Epithelial cell of prostate (primary cell): Measurements from ENCODE around the gene SMC2.

ENCODE experiments used
- DNase-seq: peaks from one replicate; pipeline ENCODE4 v3.0.0-alpha.2; 2011; ENCODE audit warnings: low read depth, low spot score
- H3K27ac ChIP-seq: fragments of 450-650 bp; 2 replicates; pipeline ENCODE4 v1.5.1; 2017; ENCODE audit warnings: mild to moderate bottlenecking

Gene SMC2

GRCh38 chr9:104099630-104100029 is 5.5 kb downstream of the SMC2 start:
- no peak for DNase-seq
- no peak overlapping the region for H3K27ac ChIP-seq

- no peak for DNase-seq
- no peak overlapping the region for H3K27ac ChIP-seq
Measured at GRCh38 chr9:104104360-104104759, 10.3 kb downstream of the SMC2 start.

DNA sequence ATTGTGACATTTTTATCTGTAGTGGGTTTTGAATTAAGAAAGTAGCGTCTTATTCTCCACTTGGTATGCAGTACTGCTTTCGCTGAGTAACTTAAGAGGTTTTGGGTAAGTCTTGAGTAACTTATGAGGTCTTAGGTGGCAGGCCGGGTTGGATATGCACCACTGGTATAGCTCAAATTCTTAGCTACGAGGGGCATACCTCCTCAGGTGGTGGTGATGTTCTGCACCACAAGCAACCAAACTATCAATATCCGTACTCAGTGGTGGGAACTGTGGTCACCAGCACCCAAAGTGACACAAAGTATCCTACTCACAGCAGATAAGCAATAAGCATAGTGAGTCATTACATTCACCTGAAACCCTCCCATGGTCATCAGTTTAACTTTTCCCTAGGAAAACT is 13.7 kb downstream of the SMC2 start:
- no peak overlapping the region for H3K27ac ChIP-seq
- DNase-seq, result no peak

- H3K27ac ChIP-seq, result no peak overlapping the region
- DNase-seq, result no peak
Measured at GRCh38 chr9:104108315-104108714, 14.2 kb downstream of the SMC2 start.

GRCh38 chr9:104110509-104110908 is 16.4 kb downstream of the SMC2 start:
- DNase-seq, result no peak
- H3K27ac ChIP-seq, result no peak overlapping the region

GRCh38 chr9:104118916-104119315 is 24.8 kb downstream of the SMC2 start:
- no peak for DNase-seq
- no peak overlapping the region for H3K27ac ChIP-seq

DNA sequence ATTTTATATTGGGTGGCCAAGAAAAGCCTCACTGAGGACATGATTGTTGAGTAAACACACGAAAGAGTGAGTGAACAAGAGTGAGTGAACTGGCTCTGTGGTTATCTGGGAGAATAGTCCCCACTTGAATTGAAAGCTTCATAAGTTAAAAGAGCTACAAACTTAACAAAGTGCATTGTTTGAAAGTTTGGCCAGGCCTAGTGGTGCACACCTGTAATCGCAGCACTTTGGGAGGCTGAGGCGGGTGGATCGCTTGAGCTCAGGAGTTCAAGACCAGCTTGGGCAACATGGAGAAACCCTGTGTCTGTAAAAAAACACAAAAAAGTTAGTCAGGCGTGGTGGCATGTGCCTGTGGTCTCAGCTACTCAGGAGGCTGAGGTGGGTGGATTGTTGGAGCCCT is 26.9 kb downstream of the SMC2 start:
- DNase-seq, result no peak
- no peak overlapping the region for H3K27ac ChIP-seq

- DNase-seq, result no peak
- no peak overlapping the region for H3K27ac ChIP-seq
Measured at GRCh38 chr9:104138243-104138868, 44.2 kb downstream of the SMC2 start.

DNA sequence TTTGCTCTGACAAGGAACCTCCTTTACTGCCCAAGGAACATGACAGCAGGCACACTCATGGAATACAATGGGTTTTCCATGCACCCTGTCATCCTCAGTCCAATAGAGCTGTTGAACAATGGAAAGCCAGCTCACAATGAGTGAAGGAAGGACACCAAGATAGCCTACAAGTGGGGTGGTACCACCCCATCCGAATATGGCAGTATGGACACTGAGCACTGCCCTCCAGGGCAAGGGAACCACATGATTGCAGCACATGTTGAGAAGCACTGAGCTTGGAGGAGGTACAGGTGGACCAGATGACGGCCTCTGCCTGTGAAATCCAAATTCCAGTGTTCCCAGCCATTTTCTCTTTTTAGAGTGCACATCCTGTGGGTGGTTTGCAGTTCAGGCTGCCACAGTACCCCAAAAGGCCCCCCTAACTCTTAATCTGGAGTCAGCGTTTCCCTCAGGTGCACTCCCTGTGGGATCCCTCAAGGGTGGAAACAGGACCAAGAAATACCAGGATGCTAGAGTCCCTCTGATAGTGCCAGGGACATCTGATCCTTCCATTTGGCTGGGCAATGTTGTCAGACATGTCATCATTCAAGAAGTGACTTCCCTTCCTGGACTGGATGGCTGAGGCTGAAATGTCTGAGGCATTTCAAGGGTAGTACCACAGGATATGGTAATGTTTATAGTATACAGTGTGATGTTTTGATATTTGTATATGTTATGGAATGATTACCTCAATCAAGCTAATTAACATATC is 48.9 kb downstream of the SMC2 start:
- H3K27ac ChIP-seq, result no peak overlapping the region
- no peak for DNase-seq

- H3K27ac ChIP-seq, result no peak overlapping the region
- DNase-seq, result no peak
Measured at GRCh38 chr9:104143550-104143910, 49.4 kb downstream of the SMC2 start.

DNA sequence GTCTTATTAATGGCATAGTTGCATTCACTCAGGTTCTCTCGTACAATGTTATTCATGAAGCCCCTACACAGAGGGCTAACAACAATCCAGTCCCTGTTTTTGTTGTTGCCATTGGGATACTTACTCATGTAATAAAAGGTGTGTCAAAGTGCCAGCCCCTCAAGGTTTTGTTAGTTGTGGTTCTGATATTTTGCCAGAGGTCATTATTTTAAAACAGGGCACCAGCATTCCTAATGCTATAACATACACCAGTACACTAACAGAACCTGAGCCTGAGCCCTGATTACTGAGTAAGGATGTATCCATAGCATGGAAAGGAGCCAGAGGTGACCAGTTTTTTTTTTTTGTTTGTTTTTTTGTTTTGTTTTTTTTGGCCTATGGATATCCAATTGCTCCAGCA is 50.2 kb downstream of the SMC2 start:
- DNase-seq, result no peak
- no peak overlapping the region for H3K27ac ChIP-seq

- DNase-seq, result no peak
- no peak overlapping the region for H3K27ac ChIP-seq
Measured at GRCh38 chr9:104173067-104173466, 79.0 kb downstream of the SMC2 start.

DNA sequence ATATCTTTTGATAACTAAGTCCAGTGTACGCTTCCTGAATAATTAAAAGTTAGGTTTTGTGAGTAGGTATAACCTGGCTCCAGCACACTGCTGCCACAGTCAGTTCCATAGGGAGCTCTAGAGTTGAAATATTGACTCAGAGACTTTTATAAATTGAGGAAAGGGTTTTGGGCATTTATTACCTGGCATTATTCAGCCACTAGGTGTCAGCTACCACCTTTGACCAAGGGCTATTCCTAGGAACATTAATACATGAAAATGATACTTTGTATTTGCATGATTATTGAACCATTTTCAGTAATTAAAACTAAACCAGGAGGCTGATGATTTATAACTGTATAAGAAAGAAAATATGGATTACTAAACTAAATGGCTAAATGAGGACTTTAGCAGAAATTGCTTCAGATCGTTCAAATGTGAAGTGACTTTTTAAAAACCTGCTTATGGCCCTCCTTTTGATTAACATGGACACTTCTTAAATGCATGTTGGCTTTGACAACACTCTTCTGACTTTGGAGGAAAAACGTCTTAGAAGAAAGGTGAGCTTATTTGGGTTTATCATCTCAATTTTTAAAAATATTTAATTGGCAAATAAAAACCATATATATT is 83.0 kb downstream of the SMC2 start:
- H3K27ac ChIP-seq, result no peak overlapping the region
- no peak for DNase-seq

- no peak for DNase-seq
- H3K27ac ChIP-seq, result no peak overlapping the region
Measured at GRCh38 chr9:104177676-104178075, 83.6 kb downstream of the SMC2 start.
